ENCODE data around the gene NPVF. TPM values are rescaled to one million over a fixed set of nuclear protein-coding genes. Genes with fewer than 3 reads are reported as not detected.

Gene NPVF
- total and polyA plus RNA-seq, 2 of the 4 experiments (the other 2 are of a cell fraction) = not detected

DNA sequence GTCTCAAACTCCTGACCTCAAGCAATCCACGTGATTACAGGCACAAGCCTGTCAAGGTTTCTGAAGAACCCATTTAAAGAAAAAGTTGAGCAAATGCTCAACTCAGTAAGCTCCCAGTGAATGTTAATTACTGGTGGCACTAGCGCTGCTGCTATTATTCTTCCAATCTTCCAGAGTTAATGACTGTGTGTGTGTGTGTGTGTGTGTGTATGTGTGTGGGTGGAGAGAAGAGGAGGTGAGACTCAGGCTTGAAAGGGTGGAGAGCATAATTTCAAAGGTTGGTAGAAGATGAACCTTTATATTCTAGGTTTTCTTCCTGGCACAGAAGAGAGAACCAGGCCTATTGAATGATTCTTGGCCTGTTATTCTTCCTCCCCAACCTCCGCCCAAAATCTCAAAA, 11.6 kb upstream of the NPVF start:
- Histone ChIP-seq H3K4me1 (ENCODE audit: control insufficient read depth, insufficient read depth, low read length) (no peaks in the 10 kb centered on the region), H3K79me1 (ENCODE audit: low read depth in 1 of 2, low read length in 2 of 2) (no peaks in the 10 kb centered on the region), H4K91ac (ENCODE audit: insufficient read depth, low read depth, low read length) (no peak overlapping the region), H3K14ac (replicated peaks; ENCODE audit: low read depth, low read length) (no peak overlapping the region), H3K4ac (ENCODE audit: low read depth, low read length) (no peak overlapping the region), H2BK120ac (ENCODE audit: low read depth, low read length) (no peak overlapping the region), H3K4me3 (ENCODE audit: insufficient read depth, low read depth, low read length) (no peak overlapping the region), H3K9me1 (ENCODE audit: insufficient read depth, low read length) (no peaks in the 10 kb centered on the region), H2AK5ac (ENCODE audit: low read depth, low read length) (no peak overlapping the region), H2BK5ac (ENCODE audit: low read depth, low read length, poor library complexity, severe bottlenecking) (no peak overlapping the region), H2AFZ (replicated peaks; ENCODE audit: low read length, poor library complexity) (no peak overlapping the region), H4K5ac (ENCODE audit: low read depth, low read length) (no peak overlapping the region), H4K20me1 (ENCODE audit: insufficient read depth, low read length) (no peaks in the 10 kb centered on the region), H2AK9ac (replicated peaks; ENCODE audit: low read depth, low read length, poor library complexity) (no peak overlapping the region), H3K9ac (ENCODE audit: low read depth, low read length) (no peak overlapping the region), H3K4me2 (ENCODE audit: low read depth, low read length) (no peak overlapping the region), H3K56ac (ENCODE audit: extremely low read depth, insufficient read depth, low read length) (no peak overlapping the region), H3K18ac (ENCODE audit: low read depth, low read length) (no peak overlapping the region), H4K8ac (ENCODE audit: low read depth in 2 of 2, low read length in 2 of 2) (no peak overlapping the region), H3K9me3 (ENCODE audit: control insufficient read depth, insufficient read depth, low read length) (no peaks in the 10 kb centered on the region), H3K36me3 (ENCODE audit: control insufficient read depth, insufficient read depth, low read length) (no peaks in the 10 kb centered on the region), H3K27ac (ENCODE audit: insufficient read depth, low read length) (no peak overlapping the region), H3K27me3 (ENCODE audit: control insufficient read depth, insufficient read depth, low read length) (no peaks in the 10 kb centered on the region; the same call in 1 of the 2 replicates), H2BK15ac (ENCODE audit: low read depth, low read length) (no peak overlapping the region), H2BK20ac (ENCODE audit: low read depth, low read length) (no peak overlapping the region), H3K23ac (ENCODE audit: low read depth, low read length) (no peak overlapping the region)
- dilution Hi-C loops (cut with HindIII; ENCODE audit: low sequenced_read_pairs, unreplicated experiment) = no loop called here
- BruUV-seq (replicated peaks) = no TSS peak
- DNase-seq (no peak), ATAC-seq (ENCODE audit: low read depth) (no peak)
- intact Hi-C loops (cut with micrococcal nuclease) = no loop called here
- TF ChIP-seq, protein P1, sequence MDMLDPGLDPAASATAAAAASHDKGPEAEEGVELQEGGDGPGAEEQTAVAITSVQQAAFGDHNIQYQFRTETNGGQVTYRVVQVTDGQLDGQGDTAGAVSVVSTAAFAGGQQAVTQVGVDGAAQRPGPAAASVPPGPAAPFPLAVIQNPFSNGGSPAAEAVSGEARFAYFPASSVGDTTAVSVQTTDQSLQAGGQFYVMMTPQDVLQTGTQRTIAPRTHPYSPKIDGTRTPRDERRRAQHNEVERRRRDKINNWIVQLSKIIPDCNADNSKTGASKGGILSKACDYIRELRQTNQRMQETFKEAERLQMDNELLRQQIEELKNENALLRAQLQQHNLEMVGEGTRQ (IDR thresholded peaks at IDR 0.05; ENCODE audit: low read depth, low read length) = no peak
- 83% methylated on average over 1 of the region's 3 CpGs; no CpG with 5 or more reads in 1 of the 2 experiments for WGBS, 2 experiments (ENCODE audit: extremely low coverage in 2 of 2, insufficient read length in 1 of 2)
- in situ Hi-C loops (cut with MboI; ENCODE audit: low sequenced_read_pairs) = no loop called here
- ChIA-PET POLR2A (ENCODE audit: unreplicated experiment) (no interaction called here), CTCF (no interaction called here)

All from IMR-90 (cell line).